CD4-positive, alpha-beta T cell treated with Interleukin-2 at 100 ng/mL for 4 hours (primary cell): ENCODE results near the gene GRID1.
"Not testable (repeated sequence)": the region's sequence is repeated elsewhere in the genome, so short reads cannot be mapped to it uniquely, and the experiment has no call there.

Source experiments
- DNase-seq: peaks from one replicate; pipeline ENCODE4 v3.0.0-alpha.2; 2020; ENCODE audit warnings: low spot score

The GRID1 gene

DNA sequence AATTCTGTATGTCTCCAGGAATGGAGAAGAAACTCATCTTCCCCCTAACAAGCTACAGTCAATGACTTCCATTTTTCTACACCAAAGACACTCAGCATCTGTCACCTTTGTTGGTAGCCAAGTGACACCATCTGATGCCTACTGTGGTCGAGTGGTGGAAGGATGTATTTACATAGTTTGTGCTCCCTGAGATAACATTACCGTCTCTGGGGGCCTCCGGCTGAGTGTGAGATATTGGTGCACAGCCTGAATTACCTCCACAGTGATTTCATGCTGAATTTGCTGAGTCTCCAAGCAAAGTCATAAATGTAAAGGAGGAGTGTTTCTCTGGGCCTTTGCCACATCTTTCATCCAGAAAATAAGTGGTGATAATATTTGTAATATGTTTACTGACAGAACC lies 114.0 kb downstream of the GRID1 start:
- DNase-seq, result no peak

- DNase-seq, result no peak
These were observed 114.5 kb downstream of the GRID1 start for GRCh38 chr10:86252079-86252478.

GRCh38 chr10:86251426-86251825 lies 115.2 kb downstream of the GRID1 start:
- no peak for DNase-seq

- DNase-seq, result no peak
These were observed 116.2 kb downstream of the GRID1 start for GRCh38 chr10:86250399-86250798.

- DNase-seq, result no peak
These were observed 116.8 kb downstream of the GRID1 start for GRCh38 chr10:86249794-86250193.

GRCh38 chr10:86248062-86248461 lies 118.5 kb downstream of the GRID1 start:
- DNase-seq, result no peak

- no peak for DNase-seq
These were observed 119.0 kb downstream of the GRID1 start for GRCh38 chr10:86247588-86247987.

DNA sequence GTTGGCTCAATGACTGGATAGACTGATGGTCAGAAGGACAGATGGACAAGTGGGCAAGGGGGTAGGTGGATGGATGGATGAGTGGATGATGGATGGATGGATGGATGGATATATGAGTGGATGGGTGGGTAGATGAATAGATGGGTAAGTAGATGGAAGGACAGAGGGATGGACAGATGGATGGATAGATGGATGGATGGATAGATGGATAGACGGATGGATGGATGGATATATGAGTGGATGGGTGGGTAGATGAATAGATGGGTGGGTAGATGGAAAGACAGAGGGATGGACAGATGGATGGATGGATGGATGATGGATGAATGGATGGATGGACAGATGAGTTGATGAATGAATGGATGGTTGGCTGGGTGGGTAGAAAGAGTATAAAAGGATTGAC lies 119.5 kb downstream of the GRID1 start:
- DNase-seq, result no peak

GRCh38 chr10:86246279-86246940 lies 120.2 kb downstream of the GRID1 start:
- DNase-seq, result no peak

- DNase-seq, result no peak
These were observed 121.6 kb downstream of the GRID1 start for GRCh38 chr10:86245015-86245394.

- no peak for DNase-seq
These were observed 122.1 kb downstream of the GRID1 start for GRCh38 chr10:86244297-86245014.

DNA sequence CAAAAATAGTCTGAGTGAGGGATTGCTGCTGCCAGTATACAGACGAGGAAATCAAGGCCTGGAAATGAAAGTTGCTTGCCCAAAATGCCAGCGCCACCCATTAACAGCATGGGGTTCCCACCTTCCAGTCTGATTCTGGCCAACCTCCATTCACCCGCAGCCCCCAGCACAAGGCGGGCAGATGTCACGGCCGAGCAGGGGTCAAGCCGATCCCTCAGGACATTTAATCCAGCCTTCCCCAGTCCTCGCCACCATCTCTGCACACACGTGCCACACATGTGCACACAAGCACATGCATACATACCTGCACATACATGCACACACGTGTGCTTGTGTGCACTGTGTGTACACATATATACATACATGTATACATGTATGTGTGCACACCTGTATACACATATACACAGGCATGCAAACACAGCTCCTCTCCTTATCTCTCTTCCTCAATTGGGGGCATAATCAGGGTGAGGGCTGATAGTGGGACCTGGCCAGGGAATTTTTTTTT lies 122.9 kb downstream of the GRID1 start:
- DNase-seq, result no peak

DNA sequence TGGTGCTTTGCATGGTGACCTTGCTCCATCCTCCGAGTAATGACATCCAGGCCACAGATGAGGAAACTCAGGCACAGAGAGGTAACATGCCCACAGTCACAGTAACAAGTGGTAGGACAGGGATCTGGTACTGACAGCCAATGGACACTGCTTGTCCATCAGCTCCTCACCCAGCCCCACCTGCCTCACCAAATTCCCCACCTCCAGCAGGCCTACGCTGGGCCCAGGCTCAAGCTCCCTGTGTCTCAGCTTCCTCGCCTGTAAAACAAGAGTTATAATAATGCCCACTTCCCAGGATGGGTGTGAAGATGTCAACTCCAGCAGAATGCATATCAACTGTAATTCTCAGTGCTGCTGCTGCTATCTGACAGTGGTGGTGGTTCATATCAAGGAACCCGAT lies 123.8 kb downstream of the GRID1 start:
- DNase-seq, result no peak

DNA sequence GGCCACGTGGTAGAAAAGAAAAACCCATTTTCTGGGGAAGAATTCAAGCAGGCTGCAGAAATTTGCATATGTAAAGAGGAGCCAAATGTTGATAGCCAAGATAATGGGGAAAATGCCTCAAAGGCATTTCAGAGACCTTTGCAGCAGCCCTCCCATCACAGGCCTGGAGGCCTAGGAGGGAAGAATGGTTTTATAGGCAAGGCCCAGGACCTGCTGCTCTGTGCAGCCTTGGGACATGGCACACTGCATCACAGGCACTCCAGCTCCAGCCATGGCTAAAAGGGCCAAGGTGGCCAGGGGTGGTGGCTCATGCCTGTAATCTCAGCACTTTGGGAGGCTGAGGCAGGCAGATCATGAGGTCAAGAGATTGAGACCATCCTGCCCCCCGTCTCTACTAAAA lies 128.5 kb downstream of the GRID1 start:
- DNase-seq, result not testable (repeated sequence)

DNA sequence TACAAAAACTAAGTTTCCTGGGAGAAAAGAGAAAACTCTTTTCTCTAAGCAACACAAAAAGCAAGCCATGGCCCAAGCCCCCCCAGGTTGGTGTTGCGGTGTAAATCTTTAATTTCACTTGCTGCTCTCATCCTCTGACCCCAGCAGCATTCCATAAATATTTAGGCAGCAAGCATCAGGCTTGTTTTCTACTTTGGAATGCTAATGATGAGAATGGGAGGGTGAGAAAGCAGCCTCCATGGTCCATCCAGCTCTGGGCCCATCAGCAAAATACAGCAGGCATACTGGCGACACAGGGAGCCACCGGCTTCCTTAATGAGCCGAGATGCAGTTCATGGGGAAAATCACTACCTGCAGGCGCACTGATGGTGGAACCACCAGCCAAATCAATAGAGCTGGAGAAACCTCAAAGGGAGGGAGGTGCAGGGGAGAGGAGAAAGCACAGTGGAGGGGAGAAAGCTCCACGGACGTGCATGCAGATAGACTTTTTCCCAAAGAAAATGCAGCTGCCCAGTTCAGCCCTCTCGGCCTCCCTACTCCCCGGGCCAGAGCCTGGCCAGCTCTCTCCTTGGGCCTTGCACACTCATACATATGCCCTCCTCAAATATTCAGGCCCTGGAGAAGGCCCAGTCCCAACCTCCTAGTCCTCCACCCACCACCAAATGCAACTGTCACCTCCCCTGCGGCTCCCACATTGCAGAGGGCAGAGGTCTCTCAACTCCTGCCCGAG lies 131.9 kb downstream of the GRID1 start:
- DNase-seq, result no peak

DNA sequence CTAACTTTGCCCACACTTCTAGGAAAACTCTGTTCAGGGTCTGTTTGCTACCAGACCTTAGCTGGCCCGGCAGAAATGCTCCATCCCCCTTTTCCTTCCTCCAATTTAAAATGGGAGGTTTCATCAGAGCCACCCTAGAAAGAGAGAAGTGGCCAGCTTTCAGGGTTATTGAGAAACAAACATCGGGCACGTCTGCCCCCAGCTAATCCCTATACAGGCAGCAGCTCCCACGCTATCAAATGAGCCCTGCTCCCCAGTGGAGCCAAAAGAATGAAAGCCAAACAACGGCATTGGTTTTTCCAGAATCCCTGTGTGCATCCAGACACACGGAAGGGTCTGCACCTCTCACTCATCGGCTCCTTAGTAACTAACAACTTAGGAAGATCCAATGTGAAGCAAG lies 132.5 kb downstream of the GRID1 start:
- DNase-seq, result no peak

DNA sequence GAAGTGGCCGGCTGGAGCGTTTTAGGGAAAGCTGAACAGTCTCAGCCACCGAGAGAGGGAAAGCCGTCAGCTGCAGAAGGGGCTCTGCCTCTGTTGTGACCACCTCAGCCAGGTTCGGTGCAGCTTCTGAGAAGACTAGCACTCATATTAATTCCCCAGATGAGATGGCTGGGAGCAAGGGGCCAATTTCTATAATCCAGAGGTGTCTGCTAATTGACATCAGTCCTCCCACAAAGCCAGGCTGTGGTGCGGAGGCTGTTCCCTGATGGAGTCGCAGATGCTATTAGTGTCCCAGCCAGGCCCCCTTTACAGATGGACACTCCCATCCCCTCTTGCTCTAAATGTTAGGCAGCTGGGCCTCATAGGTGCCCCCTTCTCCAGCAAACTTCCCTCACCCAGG lies 133.5 kb downstream of the GRID1 start:
- DNase-seq, result no peak

- DNase-seq, result no peak
These were observed 134.0 kb downstream of the GRID1 start for GRCh38 chr10:86232644-86233043.

- DNase-seq, result no peak
These were observed 134.6 kb downstream of the GRID1 start for GRCh38 chr10:86231796-86232560.

GRCh38 chr10:86230557-86231180 lies 135.9 kb downstream of the GRID1 start:
- no peak for DNase-seq

DNA sequence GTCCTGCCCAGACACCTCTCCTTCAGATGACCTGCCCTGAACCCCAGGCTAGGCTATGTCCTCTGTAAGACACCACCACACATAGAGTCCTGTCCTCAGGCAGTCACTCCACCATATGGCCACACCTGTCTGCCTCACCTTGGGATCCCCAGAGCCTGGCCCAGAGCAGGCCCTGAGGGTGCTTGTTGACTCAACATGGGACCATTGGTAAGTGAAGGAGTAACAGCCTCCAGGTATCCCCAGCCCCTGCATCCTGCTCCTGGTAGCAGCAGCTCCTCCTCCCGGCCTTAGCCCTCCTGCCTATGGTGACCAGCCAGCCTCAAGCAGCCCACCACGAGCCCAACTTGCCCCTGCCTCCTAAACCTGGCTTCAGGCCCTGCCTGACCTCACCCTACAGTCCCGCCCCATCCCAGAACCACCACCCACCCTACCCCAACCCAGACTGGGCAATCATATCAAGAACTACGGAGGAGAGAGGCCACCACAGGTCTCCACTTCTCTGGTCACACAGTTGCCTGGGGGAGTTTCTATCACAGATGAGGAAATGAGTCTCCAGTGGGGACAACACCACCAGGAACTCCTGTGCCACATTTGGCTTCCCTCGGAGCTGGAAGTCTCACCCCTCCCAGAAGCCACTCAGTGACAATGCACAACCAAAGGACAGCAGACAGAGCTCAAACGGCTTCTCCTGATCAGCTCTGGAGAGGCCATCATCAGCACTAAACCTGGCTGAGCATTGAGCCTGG lies 136.6 kb downstream of the GRID1 start:
- DNase-seq, result no peak
